ENCODE results near the gene RMI2. TPM values are rescaled to one million over a fixed set of nuclear protein-coding genes. Genes with fewer than 3 reads are reported as not detected.
A peak's percentile ranks its signal among the peaks of the same experiment; 100 is the strongest.

RMI2 gene
- total and polyA plus RNA-seq, 2 experiments from 2014 or later: 15.7 to 45.3 TPM

DNA sequence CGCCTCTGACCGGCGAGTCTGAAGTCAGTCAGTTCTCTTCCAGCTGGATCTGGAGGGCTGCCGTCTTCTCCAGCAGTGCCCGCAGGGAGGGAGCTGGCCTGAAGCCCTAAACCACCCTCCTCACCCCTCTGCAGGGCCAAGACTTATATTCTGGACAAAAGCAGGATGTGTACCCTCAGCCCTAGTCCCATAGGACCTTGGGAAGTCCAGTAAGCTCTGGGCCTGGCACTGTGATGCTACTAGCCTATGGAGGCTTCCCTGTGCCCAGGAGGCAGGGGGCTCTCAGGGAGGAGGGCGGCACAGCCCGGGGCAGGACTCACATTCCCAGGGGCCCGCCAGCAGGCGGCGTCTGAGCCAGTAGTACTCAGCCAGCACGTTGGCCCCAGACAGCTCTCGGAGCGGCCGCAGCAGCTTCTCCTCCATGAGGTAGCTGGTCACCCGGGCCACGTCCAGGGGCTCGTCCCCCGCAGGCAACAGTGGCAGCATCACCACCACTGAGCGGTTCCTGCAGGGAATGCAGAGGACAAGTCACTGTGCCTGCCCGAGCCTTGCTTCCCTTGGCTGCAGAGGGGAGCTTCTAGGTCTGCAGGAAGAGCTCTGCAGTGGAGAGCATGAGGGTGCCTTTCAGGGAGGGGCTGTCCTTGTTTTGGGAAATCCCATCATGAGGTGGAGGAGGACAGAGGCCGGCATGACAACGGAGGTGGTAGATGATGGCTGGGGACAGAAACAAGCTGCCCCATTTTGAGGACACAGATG, 41.7 kb downstream of the RMI2 start:
- TF ChIP-seq, protein P1, sequence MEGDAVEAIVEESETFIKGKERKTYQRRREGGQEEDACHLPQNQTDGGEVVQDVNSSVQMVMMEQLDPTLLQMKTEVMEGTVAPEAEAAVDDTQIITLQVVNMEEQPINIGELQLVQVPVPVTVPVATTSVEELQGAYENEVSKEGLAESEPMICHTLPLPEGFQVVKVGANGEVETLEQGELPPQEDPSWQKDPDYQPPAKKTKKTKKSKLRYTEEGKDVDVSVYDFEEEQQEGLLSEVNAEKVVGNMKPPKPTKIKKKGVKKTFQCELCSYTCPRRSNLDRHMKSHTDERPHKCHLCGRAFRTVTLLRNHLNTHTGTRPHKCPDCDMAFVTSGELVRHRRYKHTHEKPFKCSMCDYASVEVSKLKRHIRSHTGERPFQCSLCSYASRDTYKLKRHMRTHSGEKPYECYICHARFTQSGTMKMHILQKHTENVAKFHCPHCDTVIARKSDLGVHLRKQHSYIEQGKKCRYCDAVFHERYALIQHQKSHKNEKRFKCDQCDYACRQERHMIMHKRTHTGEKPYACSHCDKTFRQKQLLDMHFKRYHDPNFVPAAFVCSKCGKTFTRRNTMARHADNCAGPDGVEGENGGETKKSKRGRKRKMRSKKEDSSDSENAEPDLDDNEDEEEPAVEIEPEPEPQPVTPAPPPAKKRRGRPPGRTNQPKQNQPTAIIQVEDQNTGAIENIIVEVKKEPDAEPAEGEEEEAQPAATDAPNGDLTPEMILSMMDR (IDR thresholded peaks at IDR 0.05; ENCODE audit: low read depth, low read length): peak; percentile 78
- Histone ChIP-seq H3K36me3 (no peaks in the 10 kb centered on the region), H3K27ac (no peak overlapping the region), H3K9me3 (ENCODE audit: low read depth) (no peaks in the 10 kb centered on the region), H3K27me3 (no peaks in the 10 kb centered on the region), H3K4me1 (ENCODE audit: low read depth) (no peaks in the 10 kb centered on the region), H3K4me3 (no peak overlapping the region)
- peak; percentile 58 to 69 for DNase-seq (ENCODE audit: low read depth in 1 of 2, low spot score in 1 of 2)

DNA sequence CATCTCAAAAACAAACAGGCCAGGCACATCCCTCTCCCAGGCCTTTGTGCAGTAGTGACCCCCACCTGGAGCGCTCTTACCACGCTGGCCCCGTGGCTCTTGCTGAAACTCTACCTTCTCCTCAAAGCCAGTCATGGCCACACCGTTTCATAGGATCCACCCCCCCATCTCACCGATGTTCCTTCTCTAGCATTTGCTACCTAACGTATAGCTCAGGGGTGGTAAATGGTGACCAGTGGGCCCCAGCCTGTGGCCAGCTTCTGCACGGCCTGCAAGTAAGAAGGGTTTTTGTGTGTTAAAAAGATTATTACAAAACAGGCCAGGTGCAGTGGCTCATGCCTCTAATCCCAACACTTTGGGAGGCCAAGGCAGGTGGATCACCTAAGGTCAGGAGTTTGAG, 43.8 kb downstream of the RMI2 start:
- no peak for DNase-seq (ENCODE audit: low read depth in 1 of 2, low spot score in 1 of 2)
- Histone ChIP-seq H3K4me1 (ENCODE audit: low read depth) (no peaks in the 10 kb centered on the region), H3K27me3 (no peaks in the 10 kb centered on the region), H3K36me3 (no peaks in the 10 kb centered on the region), H3K9me3 (ENCODE audit: low read depth) (no peaks in the 10 kb centered on the region), H3K27ac (no peak overlapping the region), H3K4me3 (no peak overlapping the region)
- TF ChIP-seq, protein P1 (IDR thresholded peaks at IDR 0.05; ENCODE audit: low read depth, low read length): no peak

DNA sequence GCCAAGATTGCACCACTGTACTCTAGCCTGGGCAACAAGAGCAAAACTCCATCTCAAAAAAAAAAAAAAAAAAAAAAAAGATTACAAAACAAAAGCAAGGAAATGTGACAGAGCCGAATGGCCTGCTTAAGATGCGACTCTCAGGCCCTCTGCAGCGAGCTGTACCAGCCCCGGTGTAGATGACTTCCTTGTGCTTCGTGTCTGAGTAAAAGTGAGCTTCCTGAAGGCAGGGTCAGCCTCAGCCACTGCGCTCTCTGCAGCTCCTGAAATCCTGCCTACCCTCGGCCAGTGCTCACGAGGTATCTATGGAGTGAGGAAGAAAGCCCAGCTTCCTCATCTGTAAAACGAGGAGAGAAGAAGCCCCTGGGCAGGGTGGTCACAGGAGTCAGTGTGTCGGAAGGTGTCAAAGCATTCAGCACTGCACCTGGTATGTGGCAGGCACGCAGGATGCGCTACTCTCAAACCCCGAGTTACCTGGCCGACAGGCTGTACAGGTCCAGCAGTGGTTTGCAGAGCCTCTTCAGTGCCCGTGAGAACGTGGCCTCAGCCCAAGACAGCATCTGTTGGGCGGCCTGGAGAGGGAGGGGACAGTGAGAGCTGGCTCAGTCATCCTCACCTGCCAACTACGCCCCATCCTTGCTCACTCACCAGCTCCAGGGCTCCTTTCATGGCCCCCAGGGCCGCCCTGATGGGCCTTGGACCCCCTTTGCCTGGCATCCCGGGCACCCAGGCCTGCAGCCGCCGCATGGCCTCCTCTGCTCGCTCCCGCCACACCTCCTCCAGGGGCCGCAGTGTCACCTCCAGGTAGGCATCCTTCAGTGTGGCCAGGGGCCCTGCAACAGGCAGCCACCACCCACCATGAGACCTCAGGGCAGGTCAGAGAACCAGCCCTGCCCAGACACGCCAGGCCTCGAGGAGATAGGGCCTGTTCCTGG, 44.6 kb downstream of the RMI2 start:
- Histone ChIP-seq H3K9me3 (ENCODE audit: low read depth) (no peaks in the 10 kb centered on the region), H3K36me3 (no peaks in the 10 kb centered on the region), H3K27me3 (no peaks in the 10 kb centered on the region), H3K4me3 (no peak overlapping the region), H3K27ac (no peak overlapping the region), H3K4me1 (ENCODE audit: low read depth) (no peaks in the 10 kb centered on the region)
- DNase-seq (ENCODE audit: low read depth in 1 of 2, low spot score in 1 of 2): no peak
- TF ChIP-seq, protein P1 (IDR thresholded peaks at IDR 0.05; ENCODE audit: low read depth, low read length): no peak

DNA sequence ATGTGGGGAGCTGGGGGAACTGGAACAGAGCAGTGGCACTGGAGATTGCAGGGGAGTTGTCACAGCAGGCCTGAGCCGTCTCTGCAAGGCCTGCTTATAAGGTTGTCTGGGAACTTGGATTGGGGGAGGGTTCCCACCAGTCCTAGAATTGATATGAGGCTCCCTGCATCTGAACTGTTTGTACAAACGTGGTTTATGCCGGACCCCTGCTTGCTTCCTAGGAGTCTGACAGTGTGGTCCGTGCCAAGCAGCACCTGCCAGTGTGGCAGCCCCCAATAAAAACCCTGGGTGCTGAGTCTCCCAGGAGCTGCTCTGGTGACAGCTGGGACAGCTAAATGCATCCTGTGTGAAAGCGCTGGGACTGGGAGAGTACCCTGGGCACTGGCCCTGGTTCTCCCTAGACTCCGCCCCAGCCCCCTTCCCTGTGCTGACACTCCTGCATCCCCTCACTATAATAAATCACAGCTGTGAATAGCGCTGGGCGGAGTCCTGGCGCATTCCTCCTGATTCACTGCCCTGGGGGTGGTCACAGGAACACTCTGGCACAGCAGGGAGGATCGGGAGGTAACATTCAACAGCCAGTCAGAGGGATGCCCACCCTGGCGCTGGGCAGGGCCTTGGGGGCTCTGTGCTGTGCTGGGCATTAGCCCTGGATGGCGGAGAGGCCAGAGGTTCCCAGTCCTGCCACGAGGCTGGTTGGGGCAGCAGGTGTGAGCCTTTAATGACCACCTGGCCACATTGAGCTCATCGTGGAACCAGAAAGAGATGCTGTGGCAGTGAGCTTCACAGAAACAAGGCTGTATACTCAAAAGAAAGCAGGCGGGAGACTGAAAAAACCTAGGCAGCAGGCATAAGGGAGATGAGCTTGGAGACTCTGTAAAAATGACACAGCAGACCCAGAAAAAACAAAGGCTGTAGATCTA, 45.6 kb downstream of the RMI2 start:
- DNase-seq (ENCODE audit: low read depth in 1 of 2, low spot score in 1 of 2): no peak
- H3K9me3 ChIP-seq (ENCODE audit: low read depth): no peaks in the 10 kb centered on the region
- H3K36me3 ChIP-seq: no peaks in the 10 kb centered on the region
- no peaks in the 10 kb centered on the region for H3K4me1 ChIP-seq (ENCODE audit: low read depth)
- no peak overlapping the region for H3K4me3 ChIP-seq
- H3K27ac ChIP-seq: no peak overlapping the region
- TF ChIP-seq, protein P1 (IDR thresholded peaks at IDR 0.05; ENCODE audit: low read depth, low read length): no peak
- H3K27me3 ChIP-seq: no peaks in the 10 kb centered on the region

DNA sequence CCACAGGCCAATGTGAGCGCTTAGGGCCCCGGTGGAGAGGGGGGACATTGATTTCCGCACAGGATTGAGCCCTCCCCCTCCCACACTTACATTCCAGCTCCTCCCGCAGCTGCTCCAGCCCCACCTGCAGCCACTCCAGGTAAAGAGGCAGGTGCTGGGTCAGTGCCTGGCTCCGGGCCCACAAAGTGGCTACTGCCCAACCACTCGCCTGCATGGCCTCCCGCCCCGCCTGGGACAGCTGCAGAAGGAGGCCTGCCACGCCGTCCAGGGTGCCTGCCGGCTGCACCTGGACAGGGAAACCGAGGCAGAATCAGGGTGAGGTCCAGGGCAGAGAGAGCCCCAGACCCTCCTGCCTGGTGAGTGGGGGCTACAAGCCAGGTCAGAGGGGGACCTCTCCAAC, 46.3 kb downstream of the RMI2 start:
- Histone ChIP-seq H3K4me1 (ENCODE audit: low read depth) (no peaks in the 10 kb centered on the region), H3K27me3 (no peaks in the 10 kb centered on the region), H3K4me3 (no peak overlapping the region), H3K9me3 (ENCODE audit: low read depth) (no peaks in the 10 kb centered on the region), H3K27ac (no peak overlapping the region), H3K36me3 (no peaks in the 10 kb centered on the region)
- DNase-seq (ENCODE audit: low read depth in 1 of 2, low spot score in 1 of 2): no peak
- TF ChIP-seq, protein P1 (IDR thresholded peaks at IDR 0.05; ENCODE audit: low read depth, low read length): no peak

Measured in cardiac muscle cell (in vitro differentiated cells and primary cell).